GM18519 (cell line): ENCODE results near the gene NIPAL3.
"Not testable (repeated sequence)": the region's sequence is repeated elsewhere in the genome, so short reads cannot be mapped to it uniquely, and the experiment has no call there.

Source experiments
- ATAC-seq: cut with Tn5 transposase; IDR thresholded peaks from one replicate; pipeline ENCODE4 v1.9.1; 2021; ENCODE audit warnings: mild to moderate bottlenecking, moderate library complexity; ENCODE audit not compliant: unreplicated experiment, low FRiP score

NIPAL3 gene

DNA sequence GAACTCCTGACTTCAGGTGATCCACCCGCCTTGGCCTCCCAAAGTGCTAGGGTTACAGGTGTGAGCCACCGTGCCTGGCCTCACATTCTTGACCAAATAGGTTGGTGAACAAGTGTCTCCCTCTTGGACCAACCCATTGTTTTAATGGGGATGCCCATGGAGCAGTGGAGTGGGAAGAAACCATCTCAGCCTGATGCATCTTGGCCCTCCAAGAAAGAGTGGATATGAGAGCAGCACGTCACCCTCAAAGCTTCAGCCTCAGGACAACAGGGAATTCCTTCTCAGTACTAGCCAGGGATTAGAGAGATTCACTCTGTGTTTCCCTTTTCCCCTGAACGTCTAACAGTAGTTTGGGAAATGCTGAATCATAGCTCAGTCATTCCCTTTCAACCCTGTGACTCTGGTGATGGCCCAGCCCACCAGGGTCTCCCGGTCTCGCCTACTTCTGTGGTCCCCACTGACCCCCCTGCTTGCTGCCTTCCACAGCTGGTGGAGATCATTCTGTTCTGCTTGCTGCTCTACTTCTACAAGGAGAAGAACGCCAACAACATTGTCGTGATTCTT, 37.4 kb downstream of the NIPAL3 start:
- ATAC-seq, result no peak

DNA sequence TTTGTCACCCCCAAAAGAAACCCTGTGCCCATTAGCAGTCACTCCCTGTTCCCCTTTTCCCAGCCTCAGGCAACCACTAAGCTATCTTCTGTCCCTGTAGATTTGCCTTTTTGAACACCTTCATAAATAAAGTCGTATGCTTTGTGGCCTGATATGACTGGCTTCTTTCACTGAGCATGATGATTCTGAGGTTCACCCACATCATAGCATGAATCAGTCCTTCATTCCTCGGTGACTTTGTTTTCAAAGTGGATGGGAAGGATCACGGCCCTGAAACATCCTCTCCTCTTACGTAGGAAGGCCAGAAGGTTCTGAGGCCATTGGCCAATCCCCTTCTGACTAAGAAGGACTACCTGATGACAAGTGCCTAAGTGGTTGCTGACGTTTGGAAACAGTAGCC, 39.1 kb downstream of the NIPAL3 start:
- no peak for ATAC-seq

DNA sequence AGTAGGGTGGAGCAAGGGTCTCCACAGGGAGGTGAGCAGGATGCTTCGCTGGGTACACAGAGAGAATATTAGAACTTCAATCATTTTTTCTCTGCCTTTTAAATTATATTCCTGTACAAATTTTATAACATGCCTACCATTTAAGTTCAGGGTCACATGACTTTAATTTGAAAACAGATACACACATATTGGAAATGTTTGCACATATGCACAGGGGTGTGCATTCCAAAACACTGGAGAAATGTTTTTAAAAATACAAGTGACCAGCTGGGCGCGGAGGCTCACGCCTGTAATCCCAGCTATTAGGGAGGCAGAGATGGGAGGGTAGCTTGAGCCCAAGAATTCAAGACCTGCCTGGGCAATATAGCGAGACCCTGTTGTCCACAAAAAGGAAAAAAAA, 39.7 kb downstream of the NIPAL3 start:
- ATAC-seq, result no peak

DNA sequence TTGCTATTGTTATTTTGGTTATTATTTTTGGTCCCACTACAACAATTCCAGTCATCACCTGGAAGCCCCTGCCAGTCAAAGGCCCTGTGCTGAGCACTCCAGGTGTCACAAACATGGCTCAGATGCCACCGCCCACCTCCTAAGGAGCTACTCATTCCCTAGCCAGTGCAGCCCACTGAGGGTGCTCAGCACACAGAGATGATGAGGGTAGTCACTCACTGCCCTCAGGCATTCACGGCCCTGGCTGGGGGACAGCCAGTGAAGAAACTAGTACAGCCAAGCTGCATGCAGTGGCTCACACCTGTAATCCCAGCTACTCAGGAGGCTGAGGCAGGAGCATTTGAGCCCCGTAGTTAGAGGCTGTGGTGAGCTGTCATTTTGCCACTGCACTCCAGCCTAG, 42.3 kb downstream of the NIPAL3 start:
- ATAC-seq, result no peak

DNA sequence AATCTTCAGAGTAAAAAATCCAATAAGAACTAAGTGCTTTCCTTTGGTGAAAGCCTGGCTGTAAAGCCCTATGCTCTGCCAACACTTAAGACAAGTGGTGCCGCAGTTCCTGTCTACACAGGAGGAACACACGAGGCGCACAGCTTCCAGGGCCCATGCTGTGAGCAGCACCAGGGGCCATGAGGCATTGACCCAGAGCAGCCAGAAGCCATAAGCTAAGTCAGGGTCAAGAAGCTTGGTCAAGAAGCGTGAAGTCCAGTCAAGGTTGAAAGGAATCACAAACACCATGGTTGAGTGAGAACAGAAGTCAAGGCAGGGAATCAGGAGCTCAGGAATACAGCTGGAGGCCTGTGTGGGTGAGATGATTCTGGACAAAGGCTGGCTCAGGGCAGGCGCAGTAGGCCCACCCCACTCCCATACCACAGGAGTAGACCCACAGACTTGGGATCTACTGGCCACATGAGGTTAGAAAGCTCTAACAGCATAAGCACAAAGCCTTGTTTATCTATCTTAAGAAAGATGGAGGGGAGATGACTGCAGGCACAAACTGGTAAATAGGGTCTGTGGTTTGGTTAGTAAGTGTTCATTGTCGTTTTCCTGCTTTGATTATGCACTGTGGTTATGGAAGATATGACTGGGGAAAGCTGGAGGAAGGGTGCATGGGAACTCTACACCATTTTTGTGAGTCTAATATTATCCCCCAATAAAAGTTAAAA, 44.1 kb downstream of the NIPAL3 start:
- ATAC-seq, result no peak

DNA sequence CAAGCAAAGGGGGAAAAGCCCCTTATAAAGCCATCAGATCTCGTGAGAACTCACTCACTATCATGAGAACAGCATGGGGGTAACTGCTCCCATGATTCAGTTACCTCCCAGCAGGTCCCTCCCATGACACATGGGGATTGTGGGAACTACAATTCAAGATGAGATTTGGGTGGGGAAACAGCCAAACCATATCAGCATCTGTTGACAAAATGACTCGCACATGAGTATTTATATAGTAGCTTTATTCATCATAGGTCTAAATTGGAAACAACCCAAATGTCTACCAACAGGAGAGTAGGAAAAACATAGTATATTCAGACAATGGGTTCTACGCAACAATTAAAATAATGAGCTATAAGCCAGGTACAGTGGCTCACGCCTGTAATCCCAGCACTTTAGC, 46.5 kb downstream of the NIPAL3 start:
- ATAC-seq, result not testable (repeated sequence)

DNA sequence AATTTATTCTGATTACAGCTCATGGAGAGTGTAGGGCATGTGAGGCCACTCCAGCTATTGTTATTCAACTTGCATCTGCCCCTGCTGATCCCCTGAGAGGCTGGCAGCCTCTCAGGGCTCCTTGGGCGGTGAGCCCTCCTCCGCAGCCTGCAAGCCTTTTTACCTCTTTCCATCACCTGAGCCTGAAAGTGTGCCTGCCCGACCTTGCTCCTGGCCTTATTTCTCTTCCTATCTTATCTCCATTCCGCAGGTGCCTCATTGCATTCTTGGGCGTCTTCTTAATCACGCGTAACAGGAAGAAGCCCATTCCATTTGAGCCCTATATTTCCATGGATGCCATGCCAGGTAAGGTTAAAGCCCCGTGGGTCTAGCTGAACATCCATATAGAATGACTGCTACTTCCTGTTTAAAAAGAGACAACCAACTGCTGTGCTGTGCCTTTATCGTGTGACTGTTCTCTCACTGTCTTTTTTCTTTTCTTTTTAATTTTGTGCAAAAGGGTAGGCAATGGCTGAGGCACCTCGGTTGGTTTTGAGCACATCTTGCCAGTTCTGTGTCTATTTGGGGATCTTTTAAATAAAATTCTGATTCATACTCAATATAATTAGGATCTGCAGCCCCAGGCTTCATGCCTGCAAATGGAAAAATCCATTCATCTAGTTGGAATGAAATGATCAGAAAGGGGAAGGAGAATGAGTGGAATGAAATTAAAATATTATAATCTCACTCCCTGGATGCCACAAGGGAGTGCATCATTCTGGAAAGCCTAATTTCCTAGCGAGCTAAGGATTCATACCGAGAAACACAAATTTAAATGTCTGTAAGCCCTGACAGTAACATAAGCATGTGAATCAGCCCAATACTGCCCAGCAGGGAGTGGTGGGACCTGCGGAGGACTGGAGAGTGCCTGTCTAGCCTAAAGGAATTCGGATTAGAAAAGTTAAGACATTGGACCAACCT, 48.5 kb downstream of the NIPAL3 start:
- no peak for ATAC-seq

DNA sequence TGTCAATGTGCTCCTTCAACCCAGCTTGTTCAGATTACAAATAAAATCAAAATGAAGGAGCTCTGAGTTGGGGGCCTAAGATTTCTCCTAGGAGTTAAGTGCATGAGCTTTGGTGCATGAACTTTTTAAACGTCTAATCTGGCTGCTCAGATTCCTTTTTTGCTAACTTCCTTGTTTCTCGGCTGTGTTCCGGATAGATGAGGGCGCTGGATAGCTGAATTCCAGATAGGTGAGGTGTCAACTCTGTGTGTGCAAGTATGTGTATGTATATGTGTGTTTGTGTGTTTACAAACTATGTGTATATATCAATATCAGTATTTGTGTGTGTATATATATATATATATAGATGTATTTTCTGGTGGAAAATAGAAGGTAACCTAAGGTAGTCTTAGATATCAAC, 49.5 kb downstream of the NIPAL3 start:
- ATAC-seq, result no peak

DNA sequence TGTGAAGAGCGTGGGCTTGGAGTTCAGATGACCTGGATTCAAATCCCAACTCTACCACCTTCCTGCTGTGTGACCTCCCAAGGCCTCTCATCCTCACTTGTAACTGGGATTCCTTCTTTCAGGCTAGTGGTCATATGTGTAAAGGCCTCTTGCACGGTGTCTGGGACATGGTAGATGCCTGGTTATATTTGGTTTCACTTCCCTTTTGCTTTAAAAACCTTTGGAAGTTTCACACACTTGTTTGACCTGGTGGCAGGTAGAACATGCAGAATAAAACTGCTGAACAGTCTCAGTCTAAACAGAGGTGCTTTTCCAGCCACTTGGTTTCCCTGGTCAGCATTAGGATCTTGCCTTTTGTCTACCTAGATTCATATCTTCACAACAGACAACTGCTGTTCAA, 50.0 kb downstream of the NIPAL3 start:
- ATAC-seq, result no peak

DNA sequence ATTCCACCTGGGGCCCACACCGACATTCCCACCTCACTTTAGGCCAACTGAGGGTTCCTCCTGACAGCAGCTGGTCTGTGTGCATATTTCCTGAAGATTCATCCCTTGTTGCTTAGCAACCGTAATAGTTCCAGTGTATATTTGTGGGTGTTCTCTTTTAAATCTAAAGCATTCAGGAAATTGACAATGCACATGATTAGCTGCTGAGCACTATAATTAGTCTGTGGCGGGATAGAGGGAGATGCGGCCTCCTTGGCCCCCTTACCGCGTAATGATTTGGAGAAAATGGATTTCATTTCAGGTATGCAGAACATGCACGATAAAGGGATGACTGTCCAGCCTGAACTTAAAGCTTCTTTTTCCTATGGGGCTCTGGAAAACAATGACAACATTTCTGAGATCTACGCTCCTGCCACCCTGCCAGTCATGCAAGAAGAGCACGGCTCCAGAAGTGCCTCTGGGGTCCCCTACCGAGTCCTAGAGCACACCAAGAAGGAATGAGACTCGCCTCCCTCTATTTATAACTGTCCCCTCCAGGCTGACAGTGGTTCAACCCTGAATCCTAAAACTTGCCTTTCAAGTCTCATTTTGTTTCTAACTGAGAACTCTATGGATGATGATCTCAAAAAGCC, 53.2 kb downstream of the NIPAL3 start:
- ATAC-seq, result no peak

DNA sequence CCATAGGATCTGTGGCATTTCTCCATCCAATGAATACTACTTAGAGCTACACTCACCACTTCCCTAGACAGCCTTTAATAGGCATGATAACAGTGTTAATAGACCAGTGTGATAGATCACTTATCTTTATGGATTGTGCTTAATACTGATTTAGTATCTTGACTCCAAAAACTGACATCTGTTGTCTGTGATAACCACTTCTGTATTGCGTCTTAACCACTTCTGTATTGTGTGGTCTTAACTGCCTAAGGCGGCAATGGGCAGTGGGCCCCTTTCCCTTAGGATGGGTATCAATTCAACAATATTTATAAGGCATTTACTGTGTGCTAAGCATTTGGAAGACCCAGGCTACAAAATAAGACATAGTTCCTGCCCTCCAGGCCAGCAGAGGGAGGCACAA, 55.0 kb downstream of the NIPAL3 start:
- ATAC-seq, result no peak

DNA sequence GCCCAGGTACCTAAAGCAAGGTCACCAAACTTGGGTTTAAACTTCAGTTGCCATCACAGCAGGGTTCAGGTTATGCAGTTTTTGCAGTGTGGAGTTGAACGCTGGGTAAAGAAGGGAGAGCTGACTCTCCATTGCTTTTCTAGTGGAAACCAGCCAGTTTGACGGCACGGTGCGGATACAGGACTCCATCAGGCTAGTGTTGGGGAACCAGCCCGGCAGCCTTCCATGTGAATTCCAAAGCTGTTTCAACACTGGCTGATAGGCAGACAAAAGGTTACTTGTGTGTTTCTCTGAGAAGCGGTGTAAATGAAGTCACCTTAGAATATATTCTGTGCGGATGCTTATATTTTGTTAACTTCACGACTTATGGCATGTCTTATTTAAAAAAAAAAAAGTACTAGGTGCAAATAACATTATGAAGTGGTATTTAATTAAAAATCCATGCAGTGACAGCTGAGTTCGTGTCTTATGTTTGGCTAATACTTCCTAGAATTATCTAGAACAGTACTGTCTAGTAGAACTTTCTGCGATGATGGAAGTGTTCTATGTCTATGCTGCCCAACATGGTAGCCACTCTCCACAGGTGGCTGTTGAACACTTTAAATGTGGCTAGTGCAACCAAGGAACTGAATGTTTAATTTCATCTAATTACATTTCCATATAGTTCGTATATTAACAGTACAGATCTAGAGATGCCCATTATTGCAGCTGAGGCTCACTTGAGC, 57.1 kb downstream of the NIPAL3 start:
- ATAC-seq, result no peak

DNA sequence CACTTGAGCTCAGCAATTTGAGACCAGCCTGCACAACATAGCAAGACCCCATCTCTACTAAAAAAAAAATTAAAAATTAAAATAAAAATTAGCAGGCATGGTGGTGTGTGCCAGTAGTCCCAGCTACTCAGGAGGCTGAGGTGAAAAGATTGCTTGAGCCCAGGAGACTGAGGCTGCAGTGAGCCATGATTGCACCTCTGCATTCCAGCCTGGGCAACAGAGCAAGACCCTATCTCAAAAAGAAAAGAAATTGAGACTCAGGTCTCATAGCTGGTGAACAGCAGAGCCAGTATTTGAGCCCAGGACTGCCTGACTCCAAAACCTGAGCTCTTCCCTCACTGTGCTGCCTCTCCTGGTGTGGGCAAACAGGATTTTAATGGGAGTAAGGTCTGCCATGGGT, 58.6 kb downstream of the NIPAL3 start:
- no peak for ATAC-seq

DNA sequence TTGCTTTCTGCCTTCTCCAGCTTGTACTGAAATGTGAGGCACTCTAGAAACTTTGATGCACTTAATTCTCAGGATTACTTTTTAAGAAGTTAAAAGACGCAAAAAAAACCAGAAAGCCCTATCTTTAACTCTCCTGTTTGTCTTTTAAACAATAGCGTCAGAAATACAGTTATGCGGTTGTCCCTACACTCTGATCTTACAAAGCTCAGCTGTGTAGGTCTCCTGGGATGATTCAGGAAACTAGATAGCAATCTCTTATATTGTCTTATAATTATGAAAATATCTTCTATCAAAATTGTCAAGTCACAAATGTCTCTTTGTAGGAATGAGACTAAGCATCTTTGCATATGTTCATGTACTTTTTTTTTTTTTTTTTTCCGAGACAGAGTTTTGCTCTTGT, 60.1 kb downstream of the NIPAL3 start:
- ATAC-seq, result no peak

DNA sequence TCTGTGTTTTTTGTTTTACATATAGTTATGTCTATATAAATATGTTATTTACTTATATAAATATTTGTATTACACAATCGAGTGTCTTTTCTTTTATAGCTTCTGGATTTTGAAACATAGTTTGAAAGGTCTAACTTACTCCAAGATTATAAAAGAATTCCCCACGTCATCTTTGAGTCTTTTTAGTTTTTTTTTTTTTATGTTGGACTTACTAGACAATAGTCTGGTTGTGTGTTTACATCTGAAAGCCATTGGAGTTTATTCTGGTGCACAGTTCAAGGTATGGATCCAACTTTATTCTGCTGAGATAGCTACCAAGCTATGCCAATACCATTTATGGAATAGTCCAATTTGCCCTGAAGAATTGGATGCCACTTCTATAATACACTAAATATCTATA, 61.0 kb downstream of the NIPAL3 start:
- ATAC-seq, result no peak

DNA sequence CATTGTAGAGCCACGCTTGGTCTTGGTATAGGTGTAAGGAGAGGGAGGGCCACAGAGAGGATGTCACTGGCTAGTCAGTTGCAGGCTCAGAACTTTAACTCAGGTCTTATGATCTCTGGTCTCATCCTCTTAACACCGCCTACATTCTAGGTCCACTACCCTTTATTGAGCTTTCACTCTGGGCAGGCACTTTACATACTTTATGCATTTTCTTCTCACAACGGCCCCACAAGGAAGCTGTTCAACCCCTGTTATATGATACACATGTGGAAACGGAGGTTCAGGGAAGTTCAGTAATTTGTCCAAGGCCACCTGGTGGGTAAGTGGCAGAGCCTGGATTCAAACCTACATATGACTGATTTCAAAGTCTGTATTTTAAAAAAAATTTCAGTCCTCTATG, 61.7 kb downstream of the NIPAL3 start:
- ATAC-seq, result no peak

DNA sequence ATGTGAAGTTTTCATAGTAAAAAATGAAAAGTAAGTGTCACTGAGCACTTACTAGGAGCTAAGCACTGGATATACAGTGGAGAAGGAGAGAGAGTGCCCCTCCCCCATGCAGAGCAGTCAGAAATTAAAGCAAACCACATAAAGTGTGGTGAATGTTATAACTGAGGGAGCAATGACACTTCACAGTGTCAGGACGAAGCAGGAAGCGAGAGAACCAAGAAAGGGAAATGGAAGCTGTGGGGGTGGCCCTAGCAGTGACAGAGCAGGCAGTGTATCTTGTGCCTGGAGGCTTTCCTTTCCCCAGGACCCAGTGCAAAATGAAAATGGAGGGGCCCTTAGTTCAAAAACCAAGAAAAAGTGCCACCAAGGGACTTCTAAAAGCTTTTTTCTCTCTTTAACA, 65.5 kb downstream of the NIPAL3 start:
- ATAC-seq, result no peak

DNA sequence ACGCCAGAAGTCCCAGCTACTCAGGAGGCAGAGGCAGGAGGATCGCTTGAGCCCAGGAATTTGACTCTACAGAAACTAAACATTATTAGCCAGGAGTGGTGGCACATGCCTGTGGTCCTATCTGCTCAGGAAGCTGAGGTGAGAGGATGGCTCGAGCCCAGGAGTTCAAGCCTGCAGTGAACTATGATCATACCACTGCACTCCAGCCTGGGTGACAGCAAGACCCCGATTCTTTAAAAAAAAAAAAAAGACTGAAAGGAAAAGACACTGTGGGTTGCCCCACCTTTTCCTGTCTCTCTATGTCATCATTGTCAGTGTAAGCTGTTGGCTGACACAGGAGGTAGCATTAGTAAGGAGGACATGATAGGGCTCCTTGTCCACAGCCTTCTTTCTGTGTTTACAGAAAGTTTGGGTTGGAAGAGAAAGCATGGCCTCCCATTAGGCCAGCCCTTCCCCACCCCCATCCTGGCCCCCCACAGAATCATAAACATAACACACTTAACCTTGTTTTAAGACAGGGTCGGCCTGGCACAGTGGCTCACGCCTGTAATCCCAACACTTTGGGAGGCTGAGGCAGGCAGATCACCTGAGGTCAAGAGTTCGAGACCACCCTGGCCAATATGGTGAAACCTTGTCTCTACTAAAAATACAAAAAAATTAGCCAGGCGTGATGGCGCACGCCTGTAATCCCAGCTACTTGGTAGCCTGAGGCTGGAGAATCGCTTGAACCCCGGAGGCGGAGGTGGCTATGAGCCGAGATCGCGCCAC, 66.4 kb downstream of the NIPAL3 start:
- ATAC-seq, result no peak

DNA sequence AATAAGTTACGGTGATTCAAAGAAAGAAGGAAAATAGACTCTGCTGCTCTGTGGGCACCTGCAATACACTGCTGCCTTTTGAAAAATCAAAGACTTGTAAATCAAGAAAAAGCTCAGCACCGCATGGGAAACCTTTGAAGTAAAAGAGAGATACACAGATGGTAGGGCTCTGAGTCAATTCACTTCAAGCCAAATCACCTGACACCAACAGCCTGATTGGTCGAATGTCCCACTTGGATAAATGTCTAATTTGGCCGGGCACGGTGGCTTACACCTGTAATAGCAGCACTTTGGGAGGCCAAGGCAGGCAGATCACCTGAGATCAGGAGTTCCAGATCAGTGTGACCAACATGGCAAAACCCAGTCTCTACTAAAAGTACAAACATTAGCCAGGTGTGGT, 67.8 kb downstream of the NIPAL3 start:
- ATAC-seq, result no peak

DNA sequence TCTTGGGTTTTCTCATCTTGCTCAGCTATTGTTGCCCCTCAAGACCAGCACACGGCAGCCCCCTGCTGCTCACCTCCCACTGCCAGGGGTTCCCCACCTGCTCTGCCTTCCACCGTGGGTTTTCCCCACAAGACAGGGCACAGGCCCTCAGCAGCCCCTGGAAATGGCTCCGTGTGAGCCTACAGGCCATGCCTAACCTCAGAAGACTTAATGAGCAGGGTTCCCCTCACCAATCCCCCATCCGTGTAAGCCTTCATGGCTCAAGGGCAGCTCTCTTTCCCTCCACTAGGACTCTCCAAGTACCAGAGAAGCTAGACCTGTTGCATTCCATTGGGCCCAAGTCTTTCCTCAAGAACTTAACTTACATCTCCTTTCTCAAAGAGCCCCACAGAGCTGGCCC, 68.6 kb downstream of the NIPAL3 start:
- ATAC-seq, result no peak
